ENCODE data around the gene ERFL.

ERFL gene

DNA sequence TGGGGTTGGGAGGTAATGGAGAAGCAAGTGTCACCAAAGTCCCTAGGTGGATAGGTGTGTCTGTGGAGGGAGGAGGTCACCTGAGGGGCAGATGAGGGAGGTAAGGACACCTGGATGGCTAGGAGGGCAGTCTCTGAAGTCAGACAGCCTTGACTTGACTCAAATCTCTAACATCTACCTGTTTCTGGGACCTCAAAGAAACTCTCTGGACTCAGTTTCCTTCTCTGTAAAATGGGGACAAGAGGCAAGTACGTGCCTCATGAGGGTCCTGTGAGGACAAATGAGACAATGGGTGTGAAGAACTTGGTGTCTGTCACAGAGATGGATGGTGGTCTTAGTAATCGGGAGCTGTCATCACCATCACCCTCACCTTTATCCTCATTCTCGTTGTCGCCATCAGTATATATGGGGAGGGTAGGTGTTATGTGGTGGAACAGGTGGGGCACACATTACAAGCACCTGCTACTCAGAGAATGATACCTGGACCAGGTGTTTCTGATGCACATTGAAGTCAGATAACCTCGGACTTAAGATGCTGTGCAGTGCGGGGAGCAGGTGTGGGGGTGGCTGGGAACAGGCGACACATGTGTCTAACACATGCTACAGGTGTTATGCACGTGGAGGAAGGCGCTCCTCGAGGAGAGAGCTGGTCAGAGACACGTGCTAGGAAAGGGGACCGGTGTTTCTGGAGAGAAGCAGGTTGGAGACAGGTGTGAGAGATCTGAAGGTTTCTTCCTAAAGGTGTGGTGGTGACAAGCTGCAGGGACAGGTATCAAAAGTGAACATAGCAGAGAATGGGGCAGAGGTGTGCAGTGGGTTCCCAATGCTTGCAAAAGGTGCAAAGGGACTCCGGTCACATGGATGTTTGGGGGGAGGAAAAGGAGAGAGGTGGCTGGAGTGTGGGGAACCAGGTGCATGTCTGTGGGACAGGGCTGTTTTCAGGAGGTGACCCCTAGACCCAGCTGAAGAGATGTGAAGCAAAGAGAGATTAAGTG lies 3.8 kb downstream of the ERFL start:
- H3K4me3 ChIP-seq (ENCODE audit: severe bottlenecking), result no peak overlapping the region
- DNase-seq (ENCODE audit: low spot score) (no peak), ATAC-seq (ENCODE audit: low read depth) (no peak)
- TF ChIP-seq, protein P1, sequence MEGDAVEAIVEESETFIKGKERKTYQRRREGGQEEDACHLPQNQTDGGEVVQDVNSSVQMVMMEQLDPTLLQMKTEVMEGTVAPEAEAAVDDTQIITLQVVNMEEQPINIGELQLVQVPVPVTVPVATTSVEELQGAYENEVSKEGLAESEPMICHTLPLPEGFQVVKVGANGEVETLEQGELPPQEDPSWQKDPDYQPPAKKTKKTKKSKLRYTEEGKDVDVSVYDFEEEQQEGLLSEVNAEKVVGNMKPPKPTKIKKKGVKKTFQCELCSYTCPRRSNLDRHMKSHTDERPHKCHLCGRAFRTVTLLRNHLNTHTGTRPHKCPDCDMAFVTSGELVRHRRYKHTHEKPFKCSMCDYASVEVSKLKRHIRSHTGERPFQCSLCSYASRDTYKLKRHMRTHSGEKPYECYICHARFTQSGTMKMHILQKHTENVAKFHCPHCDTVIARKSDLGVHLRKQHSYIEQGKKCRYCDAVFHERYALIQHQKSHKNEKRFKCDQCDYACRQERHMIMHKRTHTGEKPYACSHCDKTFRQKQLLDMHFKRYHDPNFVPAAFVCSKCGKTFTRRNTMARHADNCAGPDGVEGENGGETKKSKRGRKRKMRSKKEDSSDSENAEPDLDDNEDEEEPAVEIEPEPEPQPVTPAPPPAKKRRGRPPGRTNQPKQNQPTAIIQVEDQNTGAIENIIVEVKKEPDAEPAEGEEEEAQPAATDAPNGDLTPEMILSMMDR (IDR thresholded peaks at IDR 0.05; ENCODE audit: poor library complexity, severe bottlenecking), result no peak
- no peaks in the 10 kb centered on the region for H3K9me3 ChIP-seq (ENCODE audit: severe bottlenecking)
- peaks cover 75% of the 10 kb centered on the region for H3K27me3 ChIP-seq (ENCODE audit: insufficient read depth, poor library complexity, severe bottlenecking)
- H3K27ac ChIP-seq (ENCODE audit: poor library complexity, severe bottlenecking), result no peak overlapping the region
- no peaks in the 10 kb centered on the region for H3K4me1 ChIP-seq (ENCODE audit: insufficient read depth, poor library complexity, severe bottlenecking)
- no peaks in the 10 kb centered on the region for H3K36me3 ChIP-seq (ENCODE audit: low read depth)

DNA sequence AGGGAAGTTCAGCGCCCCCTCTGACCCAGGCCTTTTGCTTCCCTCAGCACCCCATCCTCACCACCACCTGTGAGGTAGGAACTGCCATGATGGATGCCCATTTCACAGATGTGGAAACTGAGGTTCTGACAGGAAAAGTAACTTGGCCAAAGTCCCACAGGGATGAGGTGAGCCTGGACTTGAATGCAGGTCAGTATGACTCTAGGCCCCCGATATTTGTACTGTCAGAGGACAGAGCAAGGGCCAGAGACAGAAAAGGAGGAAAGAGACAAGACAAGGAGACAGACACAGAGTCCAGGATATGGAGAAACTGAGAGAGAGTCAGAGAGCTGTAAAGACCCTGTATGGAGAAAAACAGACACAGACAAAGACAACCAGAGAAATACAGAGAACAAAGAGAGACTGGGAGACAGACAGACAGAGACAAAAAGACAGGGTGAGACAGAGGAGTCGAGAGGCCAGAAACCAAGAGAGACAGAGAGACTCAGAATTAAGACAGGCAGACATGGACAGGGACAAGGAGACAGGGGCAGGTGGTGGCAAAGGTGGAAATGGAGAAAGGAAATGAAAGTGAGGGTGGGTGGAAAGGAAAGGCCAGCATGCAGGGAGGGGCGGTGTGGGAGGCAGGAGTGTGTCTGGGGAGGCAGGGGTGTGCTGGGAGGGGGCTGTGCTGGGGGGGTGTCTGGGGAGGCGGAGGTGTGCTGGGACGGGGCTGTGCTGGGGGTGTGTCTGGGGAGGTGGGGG lies 5.0 kb downstream of the ERFL start:
- Histone ChIP-seq H3K27me3 (ENCODE audit: insufficient read depth, poor library complexity, severe bottlenecking) (peaks cover 64% of the 10 kb centered on the region), H3K4me3 (ENCODE audit: severe bottlenecking) (no peak overlapping the region), H3K36me3 (ENCODE audit: low read depth) (no peaks in the 10 kb centered on the region), H3K4me1 (ENCODE audit: insufficient read depth, poor library complexity, severe bottlenecking) (no peaks in the 10 kb centered on the region), H3K9me3 (ENCODE audit: severe bottlenecking) (no peaks in the 10 kb centered on the region), H3K27ac (ENCODE audit: poor library complexity, severe bottlenecking) (no peak overlapping the region)
- DNase-seq (ENCODE audit: low spot score), result no peak
- TF ChIP-seq, protein P1 (IDR thresholded peaks at IDR 0.05; ENCODE audit: poor library complexity, severe bottlenecking), result no peak
- no peak for ATAC-seq (ENCODE audit: low read depth)

DNA sequence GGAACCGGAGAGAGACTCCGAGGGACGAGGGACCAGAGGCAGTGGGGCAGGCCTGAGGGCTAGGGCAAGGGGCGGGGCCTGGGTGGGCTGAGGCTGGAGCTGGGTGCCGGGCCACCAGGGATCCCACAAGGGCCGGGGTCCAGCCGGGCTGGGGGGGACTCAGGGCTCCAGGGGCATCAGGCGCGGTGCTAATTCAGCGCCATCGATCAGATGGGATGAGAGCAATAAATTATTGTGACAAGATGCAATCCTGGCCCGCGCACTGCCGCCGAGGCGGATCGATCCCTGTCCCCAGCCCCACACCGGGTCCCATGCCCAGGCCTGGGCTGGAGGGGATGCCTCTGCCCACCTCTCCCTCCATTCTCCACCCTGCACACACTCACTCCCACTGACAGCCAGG lies 5.7 kb downstream of the ERFL start:
- H3K9me3 ChIP-seq (ENCODE audit: severe bottlenecking), result no peaks in the 10 kb centered on the region
- no peaks in the 10 kb centered on the region for H3K4me1 ChIP-seq (ENCODE audit: insufficient read depth, poor library complexity, severe bottlenecking)
- DNase-seq (ENCODE audit: low spot score) (no peak), ATAC-seq (ENCODE audit: low read depth) (no peak)
- no peak overlapping the region for H3K4me3 ChIP-seq (ENCODE audit: severe bottlenecking)
- TF ChIP-seq, protein P1 (IDR thresholded peaks at IDR 0.05; ENCODE audit: poor library complexity, severe bottlenecking), result no peak
- no peak overlapping the region for H3K27ac ChIP-seq (ENCODE audit: poor library complexity, severe bottlenecking)
- H3K36me3 ChIP-seq (ENCODE audit: low read depth), result no peaks in the 10 kb centered on the region
- H3K27me3 ChIP-seq (ENCODE audit: insufficient read depth, poor library complexity, severe bottlenecking), result peaks cover 61% of the 10 kb centered on the region

DNA sequence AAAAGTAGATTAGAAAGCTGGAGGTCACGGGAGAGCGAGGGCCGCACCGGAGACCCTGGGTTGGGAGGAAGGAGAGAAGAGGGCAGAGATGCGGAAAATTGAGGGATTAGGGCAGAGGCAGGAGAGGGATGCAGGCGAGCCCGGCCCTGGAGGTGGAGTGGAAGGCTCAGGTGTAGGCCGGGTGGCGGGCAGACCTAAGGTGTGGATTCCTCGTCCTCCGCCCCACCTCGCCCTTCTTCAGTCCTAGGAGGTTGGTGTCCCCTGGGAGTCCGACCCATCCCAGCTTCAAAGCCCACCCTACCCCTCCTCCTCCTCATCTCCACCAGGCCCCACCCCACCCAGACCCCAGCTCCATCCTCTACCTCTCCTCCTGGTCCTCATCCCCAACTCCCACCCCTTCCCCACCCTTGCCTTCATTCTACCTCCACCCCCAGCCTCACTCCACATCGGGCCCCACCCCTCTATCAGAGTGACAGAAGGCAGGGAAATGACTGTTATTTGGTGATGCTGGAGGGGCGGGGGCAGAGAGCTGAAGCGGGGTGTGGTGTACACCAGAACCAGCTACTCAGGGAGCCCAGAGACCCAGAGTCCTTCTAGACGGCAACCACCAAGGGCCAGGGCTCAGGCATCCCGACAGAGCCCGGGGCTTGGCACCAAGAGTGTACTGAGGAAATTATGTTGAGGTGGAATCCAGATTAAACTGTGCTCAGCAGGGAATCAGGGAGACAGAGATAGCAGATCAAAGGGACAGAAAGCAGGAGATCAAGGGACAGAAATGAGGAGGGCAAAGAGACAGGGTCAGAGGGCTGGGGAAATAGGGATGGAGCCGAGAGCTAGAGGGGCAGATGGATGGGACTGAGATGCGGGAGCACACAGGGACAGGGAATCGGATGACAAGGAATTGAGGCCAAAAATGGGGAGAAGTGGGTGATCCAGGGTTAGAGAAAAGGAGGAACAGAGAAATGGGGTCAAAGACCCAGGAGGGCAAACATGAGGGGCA lies 6.4 kb downstream of the ERFL start:
- Histone ChIP-seq H3K36me3 (ENCODE audit: low read depth) (no peaks in the 10 kb centered on the region), H3K27me3 (ENCODE audit: insufficient read depth, poor library complexity, severe bottlenecking) (peaks cover 59% of the 10 kb centered on the region), H3K4me3 (ENCODE audit: severe bottlenecking) (no peak overlapping the region), H3K4me1 (ENCODE audit: insufficient read depth, poor library complexity, severe bottlenecking) (no peaks in the 10 kb centered on the region), H3K27ac (ENCODE audit: poor library complexity, severe bottlenecking) (no peak overlapping the region), H3K9me3 (ENCODE audit: severe bottlenecking) (no peaks in the 10 kb centered on the region)
- DNase-seq (ENCODE audit: low spot score), result no peak
- TF ChIP-seq, protein P1 (IDR thresholded peaks at IDR 0.05; ENCODE audit: poor library complexity, severe bottlenecking), result no peak
- ATAC-seq (ENCODE audit: low read depth), result no peak

All from RWPE2 (cell line).